ENCODE measurements around the gene NKD2.

Gene NKD2

GRCh38 chr5:1031306-1031959 is 22.8 kb downstream of the NKD2 start:
- TF ChIP-seq MAX (IDR thresholded peaks at IDR 0.05; ENCODE audit: low read depth, low read length): no peak
- TF ChIP-seq CTCF (IDR thresholded peaks at IDR 0.05; ENCODE audit: low read depth, low read length): no peak
- TF ChIP-seq POLR2A (IDR thresholded peaks at IDR 0.05; ENCODE audit: extremely low read depth, insufficient read length): no peak
- TF ChIP-seq MYC (IDR thresholded peaks at IDR 0.05; ENCODE audit: low read depth, low read length): no peak
- H3K4me3 ChIP-seq (ENCODE audit: low read depth, low read length): no peak overlapping the region
- DNase-seq (ENCODE audit: low read depth): no peak

- H3K4me3 ChIP-seq (ENCODE audit: low read depth, low read length): no peak overlapping the region
- TF ChIP-seq MYC (IDR thresholded peaks at IDR 0.05; ENCODE audit: low read depth, low read length) (no peak), CTCF (IDR thresholded peaks at IDR 0.05; ENCODE audit: low read depth, low read length) (no peak), POLR2A (IDR thresholded peaks at IDR 0.05; ENCODE audit: extremely low read depth, insufficient read length) (no peak), MAX (IDR thresholded peaks at IDR 0.05; ENCODE audit: low read depth, low read length) (no peak)
- DNase-seq (ENCODE audit: low read depth): no peak
Measured at GRCh38 chr5:1032011-1032410, 23.4 kb downstream of the NKD2 start.

- TF ChIP-seq MYC (IDR thresholded peaks at IDR 0.05; ENCODE audit: low read depth, low read length): no peak
- no peak for TF ChIP-seq POLR2A (IDR thresholded peaks at IDR 0.05; ENCODE audit: extremely low read depth, insufficient read length)
- no peak for TF ChIP-seq MAX (IDR thresholded peaks at IDR 0.05; ENCODE audit: low read depth, low read length)
- TF ChIP-seq CTCF (IDR thresholded peaks at IDR 0.05; ENCODE audit: low read depth, low read length): no peak
- no peak overlapping the region for H3K4me3 ChIP-seq (ENCODE audit: low read depth, low read length)
- DNase-seq (ENCODE audit: low read depth): no peak
Measured at GRCh38 chr5:1032551-1033027, 24.0 kb downstream of the NKD2 start.

- no peak for DNase-seq (ENCODE audit: low read depth)
- H3K4me3 ChIP-seq (ENCODE audit: low read depth, low read length): no peak overlapping the region
- TF ChIP-seq MAX (IDR thresholded peaks at IDR 0.05; ENCODE audit: low read depth, low read length) (no peak), CTCF (IDR thresholded peaks at IDR 0.05; ENCODE audit: low read depth, low read length) (no peak), MYC (IDR thresholded peaks at IDR 0.05; ENCODE audit: low read depth, low read length) (no peak), POLR2A (IDR thresholded peaks at IDR 0.05; ENCODE audit: extremely low read depth, insufficient read length) (no peak)
Measured at GRCh38 chr5:1033178-1033577, 24.6 kb downstream of the NKD2 start.

- H3K4me3 ChIP-seq (ENCODE audit: low read depth, low read length): no peak overlapping the region
- TF ChIP-seq MAX (IDR thresholded peaks at IDR 0.05; ENCODE audit: low read depth, low read length) (no peak), POLR2A (IDR thresholded peaks at IDR 0.05; ENCODE audit: extremely low read depth, insufficient read length) (no peak), MYC (IDR thresholded peaks at IDR 0.05; ENCODE audit: low read depth, low read length) (no peak), CTCF (IDR thresholded peaks at IDR 0.05; ENCODE audit: low read depth, low read length) (no peak)
- DNase-seq (ENCODE audit: low read depth): no peak
Measured at GRCh38 chr5:1033606-1034420, 25.2 kb downstream of the NKD2 start.

All from NB4 (cell line).